IPS-NIHi7 (cell line): ENCODE measurements around the gene TMCC2.
A peak's percentile ranks its signal among the peaks of the same experiment; 100 is the strongest.
"Not testable (repeated sequence)": the region's sequence is repeated elsewhere in the genome, so short reads cannot be mapped to it uniquely, and the experiment has no call there.

Source experiments
- DNase-seq: peaks from one replicate; pipeline ENCODE4 v3.0.0; 2012; ENCODE audit warnings: mixed read lengths; ENCODE audit errors: extremely low spot score

TMCC2 gene, protein sequence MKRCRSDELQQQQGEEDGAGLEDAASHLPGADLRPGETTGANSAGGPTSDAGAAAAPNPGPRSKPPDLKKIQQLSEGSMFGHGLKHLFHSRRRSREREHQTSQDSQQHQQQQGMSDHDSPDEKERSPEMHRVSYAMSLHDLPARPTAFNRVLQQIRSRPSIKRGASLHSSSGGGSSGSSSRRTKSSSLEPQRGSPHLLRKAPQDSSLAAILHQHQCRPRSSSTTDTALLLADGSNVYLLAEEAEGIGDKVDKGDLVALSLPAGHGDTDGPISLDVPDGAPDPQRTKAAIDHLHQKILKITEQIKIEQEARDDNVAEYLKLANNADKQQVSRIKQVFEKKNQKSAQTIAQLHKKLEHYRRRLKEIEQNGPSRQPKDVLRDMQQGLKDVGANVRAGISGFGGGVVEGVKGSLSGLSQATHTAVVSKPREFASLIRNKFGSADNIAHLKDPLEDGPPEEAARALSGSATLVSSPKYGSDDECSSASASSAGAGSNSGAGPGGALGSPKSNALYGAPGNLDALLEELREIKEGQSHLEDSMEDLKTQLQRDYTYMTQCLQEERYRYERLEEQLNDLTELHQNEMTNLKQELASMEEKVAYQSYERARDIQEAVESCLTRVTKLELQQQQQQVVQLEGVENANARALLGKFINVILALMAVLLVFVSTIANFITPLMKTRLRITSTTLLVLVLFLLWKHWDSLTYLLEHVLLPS

GRCh38 chr1:205227584-205228013 lies at the start of gene TMCC2:
Gene TMCC2 (plus strand): TSS chr1:205227946. CDS start chr1:205228565, 619 bp downstream.
- DNase-seq, result peak; percentile 98

DNA sequence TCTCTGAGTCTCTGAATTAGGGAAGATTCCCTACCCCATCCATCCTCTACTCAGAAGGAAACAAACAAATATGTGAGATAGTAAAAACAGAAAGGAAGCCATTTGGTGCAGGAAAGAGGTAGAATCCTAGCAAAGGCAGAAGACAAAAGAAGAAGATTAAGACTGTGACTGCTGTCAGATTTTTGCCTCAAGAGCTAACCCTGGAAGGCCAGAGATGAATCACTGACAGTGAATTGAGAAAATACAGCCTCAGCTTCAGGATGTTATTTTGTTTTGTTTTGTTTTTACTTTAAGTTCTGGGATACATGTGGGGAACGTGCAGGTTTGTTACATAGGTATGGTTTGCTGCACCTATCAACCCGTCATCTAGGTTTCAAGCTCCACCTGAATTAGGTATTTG lies 47.9 kb upstream of the TMCC2 start:
- DNase-seq, result no peak

DNA sequence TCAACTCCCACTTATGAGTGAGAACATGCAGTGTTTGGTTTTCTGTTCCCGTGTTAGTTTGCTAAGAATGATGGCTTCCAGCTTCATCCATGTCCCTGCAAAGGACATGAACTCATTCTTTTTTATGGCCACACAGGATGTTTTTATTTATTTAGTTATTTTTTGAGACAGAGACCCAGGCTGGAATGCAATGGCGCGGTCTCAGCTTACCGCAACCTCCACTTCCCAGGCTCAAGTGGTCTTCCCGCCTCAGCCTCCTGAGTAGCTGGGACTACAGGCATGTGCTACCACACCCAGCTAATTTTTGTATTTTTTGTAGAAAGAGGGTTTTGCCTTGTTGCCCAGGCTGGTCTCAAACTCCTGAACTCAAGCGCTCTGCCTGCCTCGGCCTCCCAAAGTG lies 47.4 kb upstream of the TMCC2 start:
- not testable (repeated sequence) for DNase-seq

DNA sequence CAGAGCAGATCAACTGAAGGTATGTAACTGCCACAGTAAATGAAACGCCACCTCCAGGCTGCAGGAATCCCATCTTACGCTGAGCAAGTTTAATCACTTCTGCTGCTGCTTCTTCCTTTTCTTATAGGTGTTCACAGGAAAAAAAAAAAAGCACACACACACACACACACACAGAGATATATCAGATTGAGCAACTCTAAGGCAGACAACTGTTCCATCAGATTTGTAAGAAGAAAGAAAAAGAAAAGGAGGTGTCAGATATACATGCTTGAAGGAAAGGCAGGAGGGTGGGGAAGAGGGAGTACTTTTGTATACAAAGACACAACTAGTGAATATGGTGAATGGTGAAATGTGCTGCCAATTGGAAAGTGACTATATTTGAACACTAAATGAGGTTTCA lies 44.8 kb upstream of the TMCC2 start:
- no peak for DNase-seq

GRCh38 chr1:205183676-205184335 lies 43.9 kb upstream of the TMCC2 start:
- no peak for DNase-seq

DNA sequence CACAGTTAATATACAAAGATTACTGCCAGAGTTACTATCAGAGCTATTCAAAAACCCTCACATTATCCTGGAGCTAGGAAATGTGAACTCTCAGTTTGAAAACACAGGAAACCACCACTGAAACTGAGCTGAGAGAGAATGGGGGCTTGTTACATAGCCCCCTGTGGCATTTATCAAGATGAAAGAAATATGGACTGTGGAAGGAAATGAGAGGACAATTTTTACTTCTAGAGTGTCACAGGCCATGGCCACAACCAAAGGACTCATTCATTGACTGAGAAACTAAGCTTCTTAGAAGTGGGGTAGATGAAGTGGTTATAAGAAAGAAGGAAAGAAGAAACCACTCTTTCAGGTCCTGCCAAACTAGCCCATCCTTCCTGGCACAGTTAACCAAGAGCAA lies 41.6 kb upstream of the TMCC2 start:
- no peak for DNase-seq

DNA sequence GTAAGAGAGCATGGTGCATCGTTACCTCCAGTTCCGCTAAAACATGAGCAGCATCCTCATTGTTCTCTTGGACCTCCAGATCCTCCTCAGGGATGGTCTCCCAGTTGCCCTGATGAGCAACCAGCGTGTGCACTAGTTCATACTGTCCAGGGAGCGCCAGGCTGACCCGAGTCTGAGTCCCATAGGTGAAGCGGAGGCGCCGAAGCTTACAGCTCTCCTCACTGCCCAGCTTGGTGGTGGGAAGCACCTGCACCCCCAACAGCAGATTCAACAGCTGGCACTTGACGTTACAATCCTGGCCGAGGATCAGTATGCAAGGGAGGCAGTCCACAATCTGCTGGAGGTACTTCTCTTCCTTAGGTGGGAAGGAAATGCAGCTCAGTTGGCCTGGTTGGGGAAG lies 40.3 kb upstream of the TMCC2 start:
- no peak for DNase-seq

DNA sequence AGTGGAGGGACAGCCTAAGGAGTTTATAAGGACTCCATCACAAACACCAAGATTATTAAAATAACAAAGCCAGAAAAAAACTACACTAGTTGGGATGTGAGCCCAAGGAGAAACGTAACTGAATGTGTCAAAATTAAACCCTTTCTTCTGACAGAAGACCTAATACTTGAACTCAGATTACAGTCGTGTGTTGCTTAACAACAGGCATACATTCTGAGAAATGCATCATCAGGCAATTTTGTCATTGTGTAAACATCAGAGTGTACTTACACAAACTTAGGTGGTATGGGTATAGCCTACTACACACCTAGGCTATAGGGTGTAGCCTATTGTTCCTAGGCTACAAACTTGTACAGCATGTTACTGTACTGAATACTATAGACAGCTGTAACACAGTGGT lies 39.6 kb upstream of the TMCC2 start:
- no peak for DNase-seq

DNA sequence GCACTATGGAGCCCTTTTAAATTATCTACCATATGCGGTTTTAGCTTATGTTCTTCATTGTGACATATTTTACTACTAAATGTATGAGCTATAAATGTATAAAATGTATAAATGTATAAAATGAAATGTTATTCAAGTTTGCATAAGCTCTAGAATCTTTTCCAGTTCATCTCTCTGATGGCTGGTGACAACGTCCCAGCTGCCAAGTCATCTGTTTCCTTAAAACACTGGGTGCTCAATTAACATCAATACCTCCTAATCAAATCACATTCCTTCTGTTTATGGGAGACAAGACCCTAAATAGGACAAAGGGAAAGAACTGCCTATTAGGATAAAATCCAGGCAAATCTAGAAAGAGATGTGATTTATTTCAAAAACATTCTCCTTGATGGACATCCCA lies 39.1 kb upstream of the TMCC2 start:
- no peak for DNase-seq

DNA sequence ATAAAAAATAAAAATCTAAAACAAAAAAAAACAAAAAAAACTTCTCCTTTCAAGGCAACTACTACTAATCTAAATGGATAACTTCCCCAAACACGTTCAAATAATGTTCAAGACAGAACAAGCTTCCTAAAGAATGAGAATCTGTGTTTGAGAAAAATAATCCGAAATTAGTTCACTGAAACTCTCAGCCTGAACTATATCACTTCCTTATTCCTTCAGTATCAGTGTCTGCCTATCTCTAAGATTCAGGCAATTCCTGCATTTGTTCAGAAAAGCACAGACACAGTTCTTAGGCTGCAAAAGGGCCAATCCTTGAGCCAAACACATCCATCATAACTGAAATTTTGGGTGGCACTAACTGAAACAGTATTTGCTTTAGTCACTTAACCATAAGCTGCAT lies 38.6 kb upstream of the TMCC2 start:
- no peak for DNase-seq

GRCh38 chr1:205190845-205191577 lies 36.7 kb upstream of the TMCC2 start:
- DNase-seq, result no peak

GRCh38 chr1:205191622-205192021 lies 36.1 kb upstream of the TMCC2 start:
- peak; percentile 53 for DNase-seq

- no peak for DNase-seq
Observed at GRCh38 chr1:205192287-205192686, 35.5 kb upstream of the TMCC2 start.

GRCh38 chr1:205199090-205199930 lies 28.4 kb upstream of the TMCC2 start:
- DNase-seq, result no peak

- no peak for DNase-seq
Observed at GRCh38 chr1:205199931-205200299, 27.8 kb upstream of the TMCC2 start.

DNA sequence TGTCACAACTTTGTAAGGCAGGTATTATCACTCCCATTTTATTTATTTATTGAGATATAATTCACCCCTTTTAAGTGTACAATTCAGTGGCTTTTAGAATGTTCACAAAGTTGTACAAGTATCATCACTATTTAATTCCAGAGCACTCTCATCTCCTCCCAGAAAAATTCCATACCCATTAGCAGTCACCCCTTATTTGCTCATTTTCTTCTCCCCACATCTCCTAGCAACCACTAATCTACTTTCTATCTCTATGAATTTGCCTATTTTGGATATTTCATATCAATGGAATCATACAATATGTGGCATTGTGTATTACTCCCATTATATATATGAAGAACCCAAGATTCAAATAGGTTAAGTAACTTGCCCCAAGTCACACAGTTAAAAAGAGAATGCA lies 23.2 kb upstream of the TMCC2 start:
- DNase-seq, result no peak

DNA sequence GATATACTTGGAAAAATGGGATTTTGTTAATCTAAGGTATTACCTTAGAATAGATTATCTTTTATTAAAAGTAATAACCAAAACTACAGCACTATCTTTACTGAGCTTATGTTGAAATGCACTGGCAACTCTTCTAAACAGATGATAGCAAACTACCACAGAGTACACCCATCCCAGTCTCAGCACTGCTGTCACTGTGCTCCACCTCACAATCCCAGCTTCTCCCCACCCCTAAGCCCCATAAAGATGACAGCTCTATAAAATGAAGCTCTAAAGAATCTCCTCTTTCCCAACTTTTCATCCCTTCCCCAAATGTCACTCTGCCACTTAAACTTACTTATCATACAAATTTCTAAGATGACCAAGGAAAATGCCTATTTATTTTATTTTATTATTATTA lies 22.7 kb upstream of the TMCC2 start:
- DNase-seq, result no peak

DNA sequence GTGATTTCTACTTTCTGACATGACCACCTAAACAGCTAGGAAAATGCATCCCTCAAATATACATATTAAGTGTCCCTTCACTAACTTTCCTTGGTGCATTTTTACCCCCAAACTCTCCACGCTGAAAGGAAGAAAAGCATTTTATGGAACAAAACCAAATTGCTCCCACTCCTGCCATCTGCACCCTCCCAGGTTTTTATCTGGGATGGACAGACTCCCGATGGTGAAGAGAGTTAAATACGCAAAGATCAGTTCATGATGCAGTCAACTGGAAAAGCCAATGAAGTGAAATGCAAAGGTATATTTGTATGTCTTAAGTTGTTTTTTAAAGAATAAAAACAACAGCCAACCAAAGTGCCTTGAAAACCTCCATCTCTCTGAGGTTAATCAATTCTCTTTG lies 18.9 kb upstream of the TMCC2 start:
- DNase-seq, result no peak

DNA sequence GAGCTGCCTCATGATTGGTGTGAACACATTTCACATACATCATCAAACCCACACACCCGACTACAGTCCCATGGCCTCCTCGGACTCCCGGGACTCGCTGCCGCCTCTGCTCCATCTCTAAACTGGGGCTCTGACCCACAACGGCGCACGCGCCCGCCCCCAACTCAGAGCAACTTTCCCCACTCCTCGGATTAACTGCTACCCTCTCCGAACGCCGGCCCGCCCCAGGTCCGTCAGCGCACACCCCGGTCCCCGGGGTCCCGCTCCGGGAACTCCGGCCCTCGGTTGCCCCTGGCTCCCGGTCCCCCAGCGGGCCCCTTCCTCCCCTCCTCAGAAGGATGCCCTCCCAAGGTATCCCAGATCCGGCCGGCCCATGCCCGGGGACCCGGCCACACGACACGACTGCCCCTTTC lies 17.0 kb upstream of the TMCC2 start:
- peak; percentile 56 for DNase-seq

DNA sequence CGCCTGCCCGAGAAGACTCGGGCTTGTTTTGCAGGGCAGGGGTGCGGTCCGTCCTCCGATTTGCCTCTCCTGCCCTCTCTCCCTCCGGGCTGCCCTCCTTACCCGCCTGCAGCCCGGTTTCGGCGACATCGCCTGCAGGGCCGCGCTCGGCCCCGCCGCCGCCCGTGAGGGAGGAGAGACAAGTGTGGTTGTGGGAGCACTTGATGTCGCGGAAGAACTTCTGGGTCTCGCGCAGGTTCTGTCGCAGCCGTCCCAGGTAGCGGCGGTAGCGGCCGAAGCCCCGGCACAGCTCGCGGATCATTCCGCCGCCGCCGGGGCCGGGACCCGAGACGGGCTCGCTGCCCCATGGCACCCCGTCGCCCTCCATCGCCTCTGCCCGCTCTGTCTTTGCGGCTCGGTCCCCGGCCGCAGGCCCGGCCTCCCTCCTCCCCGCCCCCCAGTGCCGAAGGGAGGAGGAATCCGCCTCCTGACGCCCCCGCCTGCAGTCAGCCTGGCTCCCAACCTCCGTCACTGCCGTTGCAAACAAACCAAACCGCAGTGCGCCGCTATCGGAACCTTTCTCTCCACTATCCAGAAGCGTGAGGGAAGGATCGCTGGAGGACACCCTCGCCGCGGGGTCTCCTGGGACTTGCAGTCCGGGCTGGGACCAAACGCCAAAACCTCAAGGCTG lies 16.4 kb upstream of the TMCC2 start, which contains the start of gene DSTYK:
Gene DSTYK (minus strand): TSS at position 534 of the 670 bp plus-strand sequence. CDS start 167 bp downstream, at position 367.
- DNase-seq, result peak; percentile 95
